Measurements from ENCODE around the gene CTTNBP2NL. TPM values are rescaled to one million over a fixed set of nuclear protein-coding genes. Genes with fewer than 3 reads are reported as not detected.

The CTTNBP2NL gene
- polyA plus RNA-seq, 3 donors = 1.6 to 4.9 (median 3.0) TPM

- Histone ChIP-seq H3K27me3 (ENCODE audit: control insufficient read depth in 2 of 2, insufficient read depth in 2 of 2, low read length in 2 of 2) (peaks cover 64 to 93% of the 10 kb centered on the region in 2 donors), H3K79me2 (ENCODE audit: insufficient read depth, low read length) (no peaks in the 10 kb centered on the region), H3K9me3 (replicated peaks in 1 of 2; ENCODE audit: control insufficient read depth in 1 of 2, insufficient read depth in 1 of 2, low read length in 2 of 2) (peaks cover 0 to 35% of the 10 kb centered on the region in 2 donors), H3K9ac (ENCODE audit: insufficient read depth, low read length, poor library complexity, severe bottlenecking) (no peak overlapping the region), H3K27ac (ENCODE audit: low read depth in 1 of 2, low read length in 2 of 2) (no peak overlapping the region), H4K20me1 (ENCODE audit: insufficient read depth, low read length) (no peaks in the 10 kb centered on the region), H3K36me3 (replicated peaks in 1 of 2; ENCODE audit: control insufficient read depth in 1 of 2, insufficient read depth in 2 of 2, low read length in 2 of 2) (no peaks in the 10 kb centered on the region), H3K4me3 (replicated peaks in 1 of 3; ENCODE audit: low read depth in 2 of 3, low read length in 3 of 3) (no peak overlapping the region), H3K4me1 (ENCODE audit: control insufficient read depth in 1 of 2, insufficient read depth in 2 of 2, low read length in 2 of 2) (peaks cover 20 to 31% of the 10 kb centered on the region in 2 donors), H2AFZ (ENCODE audit: insufficient read depth, low read depth, low read length, poor library complexity, severe bottlenecking) (no peak overlapping the region), H3K4me2 (replicated peaks; ENCODE audit: extremely low read depth, low read length, poor library complexity, severe bottlenecking) (no peak overlapping the region)
- 92% methylated on average over 3 of the region's 3 CpGs for WGBS (ENCODE audit: insufficient coverage)
- peaks cover 25% of the 10 kb centered on the region for H3K4me1 Mint-ChIP-seq
- peaks cover 0 to 7% of the 10 kb centered on the region in 2 donors for H3K36me3 Mint-ChIP-seq
- intact Hi-C loops (cut with micrococcal nuclease) = loop anchor here in 1 of 2 donors (10.0 kb wide), 1 partner anchor 199 kb away; the partner anchor contains the start of gene RHOC
- no peak for TF ChIP-seq CTCF (IDR thresholded peaks at IDR 0.05)
- peaks cover 70 to 97% (median 85%) of the 10 kb centered on the region in 3 donors for H3K27me3 Mint-ChIP-seq (ENCODE audit: low read depth in 3 of 3)
- H3K4me3 Mint-ChIP-seq = no peak overlapping the region
- no peak for DNase-seq
- H3K27ac Mint-ChIP-seq = peak overlapping the region in 1 of 7 donors; percentile 33
- peaks cover 0 to 15% (median 5%) of the 10 kb centered on the region in 7 donors for H3K9me3 Mint-ChIP-seq
Observed at GRCh38 chr1:112505878-112506277, 109.9 kb downstream of the CTTNBP2NL start.

GRCh38 chr1:112506306-112506705 is 110.3 kb downstream of the CTTNBP2NL start:
- Histone ChIP-seq H2AFZ (ENCODE audit: insufficient read depth, low read depth, low read length, poor library complexity, severe bottlenecking) (no peak overlapping the region), H3K9ac (ENCODE audit: insufficient read depth, low read length, poor library complexity, severe bottlenecking) (no peak overlapping the region), H3K4me1 (ENCODE audit: control insufficient read depth in 1 of 2, insufficient read depth in 2 of 2, low read length in 2 of 2) (peaks cover 20 to 31% of the 10 kb centered on the region in 2 donors), H3K27ac (ENCODE audit: low read depth in 1 of 2, low read length in 2 of 2) (no peak overlapping the region), H3K9me3 (replicated peaks in 1 of 2; ENCODE audit: control insufficient read depth in 1 of 2, insufficient read depth in 1 of 2, low read length in 2 of 2) (peaks cover 0 to 35% of the 10 kb centered on the region in 2 donors), H3K27me3 (ENCODE audit: control insufficient read depth in 2 of 2, insufficient read depth in 2 of 2, low read length in 2 of 2) (peaks cover 60 to 92% of the 10 kb centered on the region in 2 donors), H4K20me1 (ENCODE audit: insufficient read depth, low read length) (no peaks in the 10 kb centered on the region), H3K79me2 (ENCODE audit: insufficient read depth, low read length) (no peaks in the 10 kb centered on the region), H3K4me2 (replicated peaks; ENCODE audit: extremely low read depth, low read length, poor library complexity, severe bottlenecking) (no peak overlapping the region), H3K36me3 (replicated peaks in 1 of 2; ENCODE audit: control insufficient read depth in 1 of 2, insufficient read depth in 2 of 2, low read length in 2 of 2) (no peaks in the 10 kb centered on the region), H3K4me3 (replicated peaks in 1 of 3; ENCODE audit: low read depth in 2 of 3, low read length in 3 of 3) (no peak overlapping the region)
- 100% methylated on average over 1 of the region's 2 CpGs for WGBS (ENCODE audit: insufficient coverage)
- peaks cover 25% of the 10 kb centered on the region for H3K4me1 Mint-ChIP-seq
- DNase-seq = no peak
- H3K9me3 Mint-ChIP-seq = peaks cover 0 to 15% (median 5%) of the 10 kb centered on the region in 7 donors
- peak overlapping the region in 1 of 7 donors; percentile 33 for H3K27ac Mint-ChIP-seq
- H3K4me3 Mint-ChIP-seq = peak overlapping the region in 1 of 2 donors; percentile 85
- peaks cover 72 to 97% (median 84%) of the 10 kb centered on the region in 3 donors for H3K27me3 Mint-ChIP-seq (ENCODE audit: low read depth in 3 of 3)
- H3K36me3 Mint-ChIP-seq = peaks cover 0 to 7% of the 10 kb centered on the region in 2 donors
- TF ChIP-seq CTCF (IDR thresholded peaks at IDR 0.05) = no peak
- intact Hi-C loops (cut with micrococcal nuclease) = loop anchor here in 1 of 2 donors (10.0 kb wide), 1 partner anchor 198 kb away; the partner anchor contains the start of gene RHOC
